Neural progenitor cell (in vitro differentiated cells): ENCODE data around the gene AP1B1. TPM values are rescaled to one million over a fixed set of nuclear protein-coding genes. Genes with fewer than 3 reads are reported as not detected.
A peak's percentile ranks its signal among the peaks of the same experiment; 100 is the strongest.

Experiments
- DNase-seq: peaks from one replicate; pipeline ENCODE4 v3.0.0-alpha.2; 2016; ENCODE audit warnings: low spot score
- H2AFZ ChIP-seq: fragments of 200-600 bp; sonication (generic); replicated peaks from 2 replicates; pipeline ENCODE4 v1.6.1; 2016; ENCODE audit warnings: antibody characterized with exemption
- H3F3A ChIP-seq: fragments of 200-600 bp; sonication (generic); 2 replicates; pipeline ENCODE4 v1.6.1; 2016; ENCODE audit warnings: antibody characterized with exemption, low read depth
- H3K27ac ChIP-seq: fragments of 200-600 bp; sonication (generic); 2 replicates; pipeline ENCODE4 v1.5.1; 2016; ENCODE audit warnings: mild to moderate bottlenecking
- H3K27me3 ChIP-seq: fragments of 200-600 bp; sonication (generic); 2 replicates; pipeline ENCODE4 v1.6.1; 2016; ENCODE audit warnings: mild to moderate bottlenecking, moderate library complexity
- H3K36me3 ChIP-seq: fragments of 200-600 bp; sonication (generic); 2 replicates; pipeline ENCODE4 v1.5.1; 2016
- H3K4me1 ChIP-seq: fragments of 200-600 bp; sonication (generic); 2 replicates; pipeline ENCODE4 v1.6.1; 2016; ENCODE audit warnings: mixed run types
- H3K4me2 ChIP-seq: fragments of 200-600 bp; sonication (generic); 2 replicates; pipeline ENCODE4 v1.6.1; 2016
- H3K4me3 ChIP-seq: fragments of 200-600 bp; sonication (generic); 2 replicates; pipeline ENCODE4 v1.5.1; 2016
- H3K79me2 ChIP-seq: fragments of 200-600 bp; sonication (generic); 2 replicates; pipeline ENCODE4 v1.6.1; 2016; ENCODE audit warnings: low read depth
- H3K9ac ChIP-seq: fragments of 200-600 bp; sonication (generic); 2 replicates; pipeline ENCODE4 v1.6.1; 2016
- H3K9me3 ChIP-seq: fragments of 200-600 bp; sonication (generic); 2 replicates; pipeline ENCODE4 v1.5.1; 2016; ENCODE audit warnings: low read depth
- H4K20me1 ChIP-seq: fragments of 200-600 bp; sonication (generic); 2 replicates; pipeline ENCODE4 v1.6.1; 2016; ENCODE audit warnings: low read depth
- H3K27ac Mint-ChIP-seq: 3 replicates; pipeline ENCODE4 v1.8.0; 2021; ENCODE audit warnings: mixed read lengths
- H3K27me3 Mint-ChIP-seq: 2 replicates; pipeline ENCODE4 v1.8.0; 2022; ENCODE audit warnings: low read depth, mild to moderate bottlenecking, inconsistent platforms, moderate library complexity, mixed read lengths; ENCODE audit not compliant: insufficient read depth
- H3K36me3 Mint-ChIP-seq: 3 replicates; pipeline ENCODE4 v1.8.0; 2021; ENCODE audit warnings: mixed read lengths
- H3K4me1 Mint-ChIP-seq: 3 replicates; pipeline ENCODE4 v1.8.0; 2021; ENCODE audit warnings: mixed read lengths
- H3K4me3 Mint-ChIP-seq: 3 replicates; pipeline ENCODE4 v1.8.0; 2021; ENCODE audit warnings: mild to moderate bottlenecking, moderate library complexity, mixed read lengths
- H3K9me3 Mint-ChIP-seq: 3 replicates; pipeline ENCODE4 v1.8.0; 2020; ENCODE audit warnings: mixed read lengths
- CTCF ChIP-seq: fragments of 200-600 bp; sonication (generic); IDR thresholded peaks from 2 replicates; pipeline ENCODE4 v1.5.1; 2017; ENCODE audit warnings: antibody characterized with exemption, mild to moderate bottlenecking
- EZH2 ChIP-seq: fragments of 200-600 bp; sonication (generic); IDR thresholded peaks from 2 replicates; pipeline ENCODE4 v1.6.1; 2017; ENCODE audit warnings: antibody characterized with exemption, mild to moderate bottlenecking, moderate library complexity
- EZH2phosphoT487 ChIP-seq: fragments of 200-600 bp; sonication (generic); IDR thresholded peaks from 2 replicates; pipeline ENCODE4 v1.6.1; 2017; ENCODE audit warnings: antibody characterized with exemption
- total RNA-seq: library from RNA; depleted of rRNA; stranded (reverse); fragments of >200 nt; gene quantifications from 2 replicates; pipeline ENCODE4 v1.2.3, GENCODE V29; 2015; ENCODE audit warnings: low replicate concordance

The AP1B1 gene
- total RNA-seq, 1 donor from 2014 or later: 34.7 TPM

GRCh38 chr22:29343313-29343805, 45.0 kb downstream of the AP1B1 start:
- Histone ChIP-seq H3K27ac (no peak overlapping the region), H3K36me3 (no peaks in the 10 kb centered on the region)

GRCh38 chr22:29342577-29343312, 45.6 kb downstream of the AP1B1 start:
- H3F3A ChIP-seq: no peaks in the 10 kb centered on the region
- H3K27ac Mint-ChIP-seq: peak overlapping the region; percentile 93

More at GRCh38 chr22:29343313-29343805, 45.0 kb downstream of the AP1B1 start:
- Mint-ChIP-seq H3K4me1 (peaks cover 13% of the 10 kb centered on the region), H3K27me3 (peaks cover 7% of the 10 kb centered on the region), H3K9me3 (no peaks in the 10 kb centered on the region), H3K4me3 (no peak overlapping the region), H3K27ac (no peak overlapping the region), H3K36me3 (peaks cover 22% of the 10 kb centered on the region)
- H3K9me3 ChIP-seq: no peaks in the 10 kb centered on the region
- H2AFZ ChIP-seq: no peak overlapping the region
- peaks cover 6% of the 10 kb centered on the region for H3K4me1 ChIP-seq
- no peaks in the 10 kb centered on the region for H3F3A ChIP-seq
- no peak overlapping the region for H3K4me2 ChIP-seq
- H3K79me2 ChIP-seq: no peaks in the 10 kb centered on the region
- DNase-seq: peak; percentile 18
- peaks cover 9% of the 10 kb centered on the region for H4K20me1 ChIP-seq
- TF ChIP-seq EZH2phosphoT487: no peak
- TF ChIP-seq EZH2: no peak
- no peak for TF ChIP-seq CTCF
- H3K27me3 ChIP-seq: no peaks in the 10 kb centered on the region
- H3K9ac ChIP-seq: no peak overlapping the region
- no peak overlapping the region for H3K4me3 ChIP-seq

GRCh38 chr22:29342177-29342576, 46.2 kb downstream of the AP1B1 start:
- H3K4me1 Mint-ChIP-seq: peaks cover 13% of the 10 kb centered on the region
- Histone ChIP-seq H2AFZ (no peak overlapping the region), H3K27me3 (no peaks in the 10 kb centered on the region), H3K9ac (no peak overlapping the region), H3F3A (no peaks in the 10 kb centered on the region), H3K9me3 (no peaks in the 10 kb centered on the region), H3K27ac (no peak overlapping the region), H3K4me3 (no peak overlapping the region), H3K4me2 (no peak overlapping the region), H3K79me2 (no peaks in the 10 kb centered on the region), H3K36me3 (no peaks in the 10 kb centered on the region), H4K20me1 (peaks cover 8% of the 10 kb centered on the region), H3K4me1 (peaks cover 5% of the 10 kb centered on the region)
- peaks cover 23% of the 10 kb centered on the region for H3K36me3 Mint-ChIP-seq
- H3K4me3 Mint-ChIP-seq: no peak overlapping the region
- peak overlapping the region; percentile 46 for H3K27ac Mint-ChIP-seq
- no peaks in the 10 kb centered on the region for H3K9me3 Mint-ChIP-seq
- no peak for TF ChIP-seq EZH2
- no peak for TF ChIP-seq EZH2phosphoT487
- no peak for TF ChIP-seq CTCF
- H3K27me3 Mint-ChIP-seq: peaks cover 9% of the 10 kb centered on the region
- no peak for DNase-seq

More at GRCh38 chr22:29342577-29343312, 45.6 kb downstream of the AP1B1 start:
- no peak overlapping the region for H3K9ac ChIP-seq
- H3K36me3 ChIP-seq: no peaks in the 10 kb centered on the region
- no peak overlapping the region for H3K4me2 ChIP-seq
- no peaks in the 10 kb centered on the region for H3K79me2 ChIP-seq
- no peaks in the 10 kb centered on the region for H3K9me3 Mint-ChIP-seq
- TF ChIP-seq CTCF: no peak
- TF ChIP-seq EZH2: no peak
- TF ChIP-seq EZH2phosphoT487: no peak
- H3K4me1 Mint-ChIP-seq: peaks cover 13% of the 10 kb centered on the region
- H3K27me3 Mint-ChIP-seq: peaks cover 7% of the 10 kb centered on the region
- H3K36me3 Mint-ChIP-seq: peaks cover 23% of the 10 kb centered on the region
- H3K27me3 ChIP-seq: no peaks in the 10 kb centered on the region
- peaks cover 6% of the 10 kb centered on the region for H3K4me1 ChIP-seq
- no peak overlapping the region for H3K27ac ChIP-seq
- no peak for DNase-seq
- no peak overlapping the region for H2AFZ ChIP-seq
- no peak overlapping the region for H3K4me3 ChIP-seq
- no peaks in the 10 kb centered on the region for H3K9me3 ChIP-seq
- H4K20me1 ChIP-seq: peaks cover 9% of the 10 kb centered on the region
- no peak overlapping the region for H3K4me3 Mint-ChIP-seq
